ENCODE results near the gene KIAA0040. TPM values are rescaled to one million over a fixed set of nuclear protein-coding genes. Genes with fewer than 3 reads are reported as not detected.
A peak's percentile ranks its signal among the peaks of the same experiment; 100 is the strongest.

The KIAA0040 gene
- total RNA-seq, 1 donor from 2014 or later, result 7.3 TPM

- no peak for TF ChIP-seq CTCF (conservative IDR thresholded peaks at IDR 0.05)
- Mint-ChIP-seq H3K4me3 (no peak overlapping the region), H3K9me3 (no peaks in the 10 kb centered on the region)
Observed at GRCh38 chr1:175178056-175178455, 14.5 kb downstream of the KIAA0040 start.

GRCh38 chr1:175176246-175176645, 16.3 kb downstream of the KIAA0040 start:
- H3K4me1 Mint-ChIP-seq (ENCODE audit: unreplicated experiment), result peaks cover 20% of the 10 kb centered on the region
- no peak overlapping the region for H3K4me3 Mint-ChIP-seq
- peaks cover 7% of the 10 kb centered on the region for H3K36me3 Mint-ChIP-seq
- H3K9me3 Mint-ChIP-seq, result no peaks in the 10 kb centered on the region
- TF ChIP-seq CTCF (conservative IDR thresholded peaks at IDR 0.05), result no peak
- H3K27me3 Mint-ChIP-seq, result peaks cover 5% of the 10 kb centered on the region
- H3K27ac Mint-ChIP-seq, result no peak overlapping the region
- DNase-seq (ENCODE audit: extremely low spot score, unreplicated experiment), result no peak

More at GRCh38 chr1:175178056-175178455, 14.5 kb downstream of the KIAA0040 start:
- peaks cover 5% of the 10 kb centered on the region for H3K27me3 Mint-ChIP-seq
- peak overlapping the region; percentile 44 for H3K27ac Mint-ChIP-seq
- DNase-seq (ENCODE audit: extremely low spot score, unreplicated experiment), result no peak
- H3K4me1 Mint-ChIP-seq (ENCODE audit: unreplicated experiment), result peaks cover 11% of the 10 kb centered on the region
- H3K36me3 Mint-ChIP-seq, result peaks cover 7% of the 10 kb centered on the region

- no peak overlapping the region for H3K4me3 Mint-ChIP-seq
Observed at GRCh38 chr1:175174309-175175102, 18.1 kb downstream of the KIAA0040 start.

GRCh38 chr1:175173531-175173930, 19.0 kb downstream of the KIAA0040 start:
- DNase-seq (ENCODE audit: extremely low spot score, unreplicated experiment), result no peak
- no peak for TF ChIP-seq CTCF (conservative IDR thresholded peaks at IDR 0.05)
- Mint-ChIP-seq H3K4me1 (ENCODE audit: unreplicated experiment) (peaks cover 19% of the 10 kb centered on the region), H3K36me3 (peaks cover 3% of the 10 kb centered on the region), H3K27ac (no peak overlapping the region), H3K9me3 (no peaks in the 10 kb centered on the region), H3K27me3 (peaks cover under 1% of the 10 kb centered on the region), H3K4me3 (no peak overlapping the region)

More at GRCh38 chr1:175174309-175175102, 18.1 kb downstream of the KIAA0040 start:
- H3K36me3 Mint-ChIP-seq, result peaks cover 7% of the 10 kb centered on the region
- peaks cover 22% of the 10 kb centered on the region for H3K4me1 Mint-ChIP-seq (ENCODE audit: unreplicated experiment)
- H3K9me3 Mint-ChIP-seq, result no peaks in the 10 kb centered on the region
- TF ChIP-seq CTCF (conservative IDR thresholded peaks at IDR 0.05), result no peak
- DNase-seq (ENCODE audit: extremely low spot score, unreplicated experiment), result no peak
- H3K27ac Mint-ChIP-seq, result no peak overlapping the region
- H3K27me3 Mint-ChIP-seq, result peaks cover 3% of the 10 kb centered on the region

GRCh38 chr1:175172503-175172902, 20.1 kb downstream of the KIAA0040 start:
- no peak for TF ChIP-seq CTCF (conservative IDR thresholded peaks at IDR 0.05)
- no peak overlapping the region for H3K4me3 Mint-ChIP-seq
- H3K27me3 Mint-ChIP-seq, result no peaks in the 10 kb centered on the region
- peaks cover 11% of the 10 kb centered on the region for H3K4me1 Mint-ChIP-seq (ENCODE audit: unreplicated experiment)
- no peak for DNase-seq (ENCODE audit: extremely low spot score, unreplicated experiment)
- H3K36me3 Mint-ChIP-seq, result no peaks in the 10 kb centered on the region
- no peak overlapping the region for H3K27ac Mint-ChIP-seq
- H3K9me3 Mint-ChIP-seq, result no peaks in the 10 kb centered on the region
